ENCODE measurements around the gene MYO18A.

MYO18A gene

GRCh38 chr17:29096094-29096493 lies 84.1 kb downstream of the MYO18A start:
- H3K27ac ChIP-seq (ENCODE audit: low read length): no peak overlapping the region
- no peaks in the 10 kb centered on the region for H3K4me1 ChIP-seq (ENCODE audit: insufficient read depth, low read length)
- no peak overlapping the region for H3K4me3 ChIP-seq (ENCODE audit: low read depth in 1 of 2, low read length in 2 of 2)
- no peaks in the 10 kb centered on the region for H3K9me3 ChIP-seq (ENCODE audit: insufficient read depth, low read length, severe bottlenecking)
- TF ChIP-seq, protein P1, sequence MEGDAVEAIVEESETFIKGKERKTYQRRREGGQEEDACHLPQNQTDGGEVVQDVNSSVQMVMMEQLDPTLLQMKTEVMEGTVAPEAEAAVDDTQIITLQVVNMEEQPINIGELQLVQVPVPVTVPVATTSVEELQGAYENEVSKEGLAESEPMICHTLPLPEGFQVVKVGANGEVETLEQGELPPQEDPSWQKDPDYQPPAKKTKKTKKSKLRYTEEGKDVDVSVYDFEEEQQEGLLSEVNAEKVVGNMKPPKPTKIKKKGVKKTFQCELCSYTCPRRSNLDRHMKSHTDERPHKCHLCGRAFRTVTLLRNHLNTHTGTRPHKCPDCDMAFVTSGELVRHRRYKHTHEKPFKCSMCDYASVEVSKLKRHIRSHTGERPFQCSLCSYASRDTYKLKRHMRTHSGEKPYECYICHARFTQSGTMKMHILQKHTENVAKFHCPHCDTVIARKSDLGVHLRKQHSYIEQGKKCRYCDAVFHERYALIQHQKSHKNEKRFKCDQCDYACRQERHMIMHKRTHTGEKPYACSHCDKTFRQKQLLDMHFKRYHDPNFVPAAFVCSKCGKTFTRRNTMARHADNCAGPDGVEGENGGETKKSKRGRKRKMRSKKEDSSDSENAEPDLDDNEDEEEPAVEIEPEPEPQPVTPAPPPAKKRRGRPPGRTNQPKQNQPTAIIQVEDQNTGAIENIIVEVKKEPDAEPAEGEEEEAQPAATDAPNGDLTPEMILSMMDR (IDR thresholded peaks at IDR 0.05; ENCODE audit: borderline replicate concordance, extremely low read depth, low read length, poor library complexity, severe bottlenecking): no peak
- TF ChIP-seq EZH2 (IDR thresholded peaks at IDR 0.05; ENCODE audit: borderline replicate concordance, low read depth, low read length, severe bottlenecking): no peak
- no peak overlapping the region for H3K4me2 ChIP-seq (ENCODE audit: insufficient read depth, low read length)
- DNase-seq: no peak
- H3K79me2 ChIP-seq (ENCODE audit: insufficient read depth, low read length): no peaks in the 10 kb centered on the region
- no peak overlapping the region for H2AFZ ChIP-seq (ENCODE audit: low read depth, low read length)
- H4K20me1 ChIP-seq (ENCODE audit: insufficient read depth, low read length): peaks cover 6% of the 10 kb centered on the region
- no peak overlapping the region for H3K9ac ChIP-seq (ENCODE audit: low read depth, low read length)
- H3K36me3 ChIP-seq (ENCODE audit: insufficient read depth, low read length): peaks cover 98% of the 10 kb centered on the region
- no peak for ATAC-seq (ENCODE audit: insufficient read depth, low read depth)
- H3K27me3 ChIP-seq (ENCODE audit: insufficient read depth, low read length, poor library complexity): no peaks in the 10 kb centered on the region

- no peak overlapping the region for H2AFZ ChIP-seq (ENCODE audit: low read depth, low read length)
- H3K27me3 ChIP-seq (ENCODE audit: insufficient read depth, low read length, poor library complexity): no peaks in the 10 kb centered on the region
- H3K4me1 ChIP-seq (ENCODE audit: insufficient read depth, low read length): no peaks in the 10 kb centered on the region
- H3K4me3 ChIP-seq (ENCODE audit: low read depth in 1 of 2, low read length in 2 of 2): no peak overlapping the region
- H3K9ac ChIP-seq (ENCODE audit: low read depth, low read length): no peak overlapping the region
- peaks cover 99% of the 10 kb centered on the region for H3K36me3 ChIP-seq (ENCODE audit: insufficient read depth, low read length)
- ATAC-seq (ENCODE audit: insufficient read depth, low read depth) (no peak), DNase-seq (no peak)
- no peak overlapping the region for H3K4me2 ChIP-seq (ENCODE audit: insufficient read depth, low read length)
- peaks cover 6% of the 10 kb centered on the region for H4K20me1 ChIP-seq (ENCODE audit: insufficient read depth, low read length)
- H3K27ac ChIP-seq (ENCODE audit: low read length): no peak overlapping the region
- TF ChIP-seq, protein P1 (IDR thresholded peaks at IDR 0.05; ENCODE audit: borderline replicate concordance, extremely low read depth, low read length, poor library complexity, severe bottlenecking): no peak
- TF ChIP-seq EZH2 (IDR thresholded peaks at IDR 0.05; ENCODE audit: borderline replicate concordance, low read depth, low read length, severe bottlenecking): no peak
- no peaks in the 10 kb centered on the region for H3K79me2 ChIP-seq (ENCODE audit: insufficient read depth, low read length)
- no peaks in the 10 kb centered on the region for H3K9me3 ChIP-seq (ENCODE audit: insufficient read depth, low read length, severe bottlenecking)
Measured at GRCh38 chr17:29095439-29095838, 84.8 kb downstream of the MYO18A start.

GRCh38 chr17:29094101-29094708 lies 86.0 kb downstream of the MYO18A start:
- H3K36me3 ChIP-seq (ENCODE audit: insufficient read depth, low read length): peaks cover 100% of the 10 kb centered on the region
- no peak for ATAC-seq (ENCODE audit: insufficient read depth, low read depth)
- peaks cover 4% of the 10 kb centered on the region; the same call in 1 of the 2 replicates for H4K20me1 ChIP-seq (ENCODE audit: insufficient read depth, low read length)
- H3K4me1 ChIP-seq (ENCODE audit: insufficient read depth, low read length): no peaks in the 10 kb centered on the region
- H3K9ac ChIP-seq (ENCODE audit: low read depth, low read length): no peak overlapping the region
- no peak for TF ChIP-seq EZH2 (IDR thresholded peaks at IDR 0.05; ENCODE audit: borderline replicate concordance, low read depth, low read length, severe bottlenecking)
- TF ChIP-seq, protein P1 (IDR thresholded peaks at IDR 0.05; ENCODE audit: borderline replicate concordance, extremely low read depth, low read length, poor library complexity, severe bottlenecking): no peak
- no peaks in the 10 kb centered on the region for H3K27me3 ChIP-seq (ENCODE audit: insufficient read depth, low read length, poor library complexity)
- H2AFZ ChIP-seq (ENCODE audit: low read depth, low read length): no peak overlapping the region
- no peak overlapping the region for H3K27ac ChIP-seq (ENCODE audit: low read length)
- no peaks in the 10 kb centered on the region for H3K9me3 ChIP-seq (ENCODE audit: insufficient read depth, low read length, severe bottlenecking)
- H3K79me2 ChIP-seq (ENCODE audit: insufficient read depth, low read length): no peaks in the 10 kb centered on the region
- DNase-seq: no peak
- no peak overlapping the region for H3K4me3 ChIP-seq (ENCODE audit: low read depth in 1 of 2, low read length in 2 of 2)
- no peak overlapping the region for H3K4me2 ChIP-seq (ENCODE audit: insufficient read depth, low read length)

Measured in DND-41 (cell line).